Small intestine (tissue), 7 donors: ENCODE results near the gene NOC2L. TPM values are rescaled to one million over a fixed set of nuclear protein-coding genes. Genes with fewer than 3 reads are reported as not detected.

Source experiments
- DNase-seq, 2 donors: peaks; one replicate each; pipeline versions ENCODE4 v3.0.0 to v3.0.0-alpha.2; 2013
- FAIRE-seq: peaks from 2 replicates; lab custom pipeline; 2012; peaks lifted over from hg19 to GRCh38; lab: Jason Lieb, UNC
- H3K27ac ChIP-seq, 3 donors: one replicate each; pipeline ENCODE4 v1.5.1; 2013; ENCODE audit warnings: low read length in 2 of 3, mild to moderate bottlenecking in 2 of 3, control low read depth in 1 of 3, inconsistent platforms in 1 of 3, low read depth in 1 of 3, moderate library complexity in 1 of 3
- H3K27me3 ChIP-seq, 3 donors: one replicate each; pipeline ENCODE4 v1.6.1; 2013; ENCODE audit warnings: low read length in 3 of 3, inconsistent platforms in 1 of 3; ENCODE audit not compliant: control insufficient read depth in 3 of 3, insufficient read depth in 3 of 3
- H3K36me3 ChIP-seq, 3 donors: one replicate each; pipeline ENCODE4 v1.6.1; 2013; ENCODE audit warnings: low read length in 3 of 3, inconsistent platforms in 1 of 3, low read depth in 1 of 3, mild to moderate bottlenecking in 1 of 3, moderate library complexity in 1 of 3; ENCODE audit not compliant: control insufficient read depth in 3 of 3, insufficient read depth in 2 of 3
- H3K4me1 ChIP-seq, 3 donors: one replicate each; pipeline ENCODE4 v1.6.1; 2013; ENCODE audit warnings: low read length in 2 of 3, inconsistent platforms in 1 of 3, low read depth in 1 of 3, mild to moderate bottlenecking in 1 of 3, moderate library complexity in 1 of 3; ENCODE audit not compliant: control insufficient read depth in 3 of 3, insufficient read depth in 2 of 3
- H3K4me3 ChIP-seq, 3 donors: one replicate each; pipeline ENCODE4 v1.5.1; 2013; ENCODE audit warnings: low read length in 3 of 3, control low read depth in 1 of 3, inconsistent platforms in 1 of 3, low read depth in 1 of 3, mild to moderate bottlenecking in 1 of 3, moderate library complexity in 1 of 3
- H3K9me3 ChIP-seq, 2 donors: one replicate each; pipeline ENCODE4 v1.6.1; 2013; ENCODE audit warnings: low read depth in 1 of 2, low read length in 1 of 2; ENCODE audit not compliant: control insufficient read depth in 2 of 2, insufficient read depth in 1 of 2
- WGBS, 3 donors: extraction: QIAGEN DNeasy Blood & Tissue Kit; methylation state at CpG; one replicate each; pipeline ENCODE4 v1.1.7; 2013; 5-methylcytosine and 5-hydroxymethylcytosine counted together
- polyA plus RNA-seq, 4 donors: library from polyadenylated mRNA; stranded (reverse) in 3 of 4; unstranded in 1 of 4; fragments of 200-250 nt in 3 of 4; fragments of 120-200 nt in 1 of 4; gene quantifications; one replicate each; pipeline versions ENCODE4 v1.2.1 to v1.2.3, GENCODE V29; 2013
- donor health status: healthy with polysubstance abuse.
- donor health status: control.
- donor health status: control.
- donor health status: Bipolar disorder and iron deficiency.
- donor health status: healthy.

Gene NOC2L
- polyA plus RNA-seq, 4 donors, result 34.0 to 69.3 (median 45.4) TPM

DNA sequence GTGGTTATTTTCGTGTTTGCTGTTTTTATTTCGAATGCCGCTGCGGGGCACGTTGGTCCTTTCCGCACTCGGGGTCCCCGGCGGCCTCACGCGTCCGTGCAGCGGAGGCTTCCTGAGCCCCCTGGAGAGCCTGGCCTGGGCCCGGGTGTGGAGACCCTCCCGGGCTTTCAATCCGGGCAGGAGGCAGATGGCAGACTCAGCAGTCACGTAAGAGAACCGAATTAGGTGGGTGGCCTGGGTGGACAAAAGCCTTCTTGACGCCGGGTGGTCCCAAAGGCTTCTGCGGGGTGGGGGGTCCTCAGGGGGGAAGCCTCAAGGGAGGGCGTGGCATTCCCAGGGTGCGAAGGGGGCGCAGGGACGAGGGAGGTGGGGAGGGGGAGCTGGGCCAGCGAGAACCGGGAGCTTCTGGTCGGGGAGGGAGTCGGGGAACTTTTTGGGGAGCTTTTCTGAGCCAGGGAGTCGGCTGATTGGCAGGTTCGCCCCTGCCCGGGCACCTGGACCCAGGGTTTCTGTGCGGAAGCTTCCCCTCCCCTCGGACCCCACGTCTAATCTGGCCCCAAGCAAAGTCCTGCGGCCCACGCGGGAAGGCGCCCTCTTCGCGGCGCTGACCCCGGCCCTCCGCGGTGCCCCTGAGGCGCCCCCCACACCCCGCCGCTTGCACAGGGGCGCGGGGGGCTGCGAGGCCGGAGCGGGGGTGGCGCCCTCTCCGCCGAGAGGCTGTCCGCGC is 42.2 kb upstream of the NOC2L start:
- H3K27me3 ChIP-seq, result peaks cover 13 to 47% (median 16%) of the 10 kb centered on the region in 3 donors
- 2 to 8% (median 2%) methylated on average over 42 to 58 of the region's 58 CpGs for WGBS, 3 donors
- H3K36me3 ChIP-seq, result peaks cover 0 to 15% (median 0%) of the 10 kb centered on the region in 3 donors
- DNase-seq (no peak), FAIRE-seq (no peak)
- peak overlapping the region in 2 of 3 donors; percentile 60 to 95 for H3K27ac ChIP-seq
- peak overlapping the region in 2 of 3 donors; percentile 48 to 56 for H3K4me3 ChIP-seq
- H3K4me1 ChIP-seq, result peaks cover 0 to 36% (median 4%) of the 10 kb centered on the region in 3 donors
- no peaks in the 10 kb centered on the region for H3K9me3 ChIP-seq

GRCh38 chr1:1000357-1001056 is 41.5 kb upstream of the NOC2L start:
- H3K27me3 ChIP-seq, result peaks cover 13 to 54% (median 16%) of the 10 kb centered on the region in 3 donors
- FAIRE-seq, result no peak
- peak overlapping the region; percentile 38 to 73 (median 56) for H3K4me3 ChIP-seq
- peak in 1 of 2 donors; percentile 89 for DNase-seq
- WGBS, 3 donors, result 1 to 2% (median 1%) methylated on average over 54 to 75 of the region's 75 CpGs
- peak overlapping the region in 2 of 3 donors; percentile 95 for H3K27ac ChIP-seq
- no peaks in the 10 kb centered on the region for H3K9me3 ChIP-seq
- peaks cover 0 to 15% (median 0%) of the 10 kb centered on the region in 3 donors for H3K36me3 ChIP-seq
- peaks cover 0 to 29% (median 4%) of the 10 kb centered on the region in 3 donors for H3K4me1 ChIP-seq

- 1% methylated on average over 56 to 95 of the region's 95 CpGs for WGBS, 3 donors
- FAIRE-seq (no peak), DNase-seq (peak; percentile 81 to 95)
- Histone ChIP-seq H3K4me1 (peaks cover 0 to 22% (median 4%) of the 10 kb centered on the region in 3 donors), H3K27me3 (peaks cover 13 to 59% (median 16%) of the 10 kb centered on the region in 3 donors), H3K36me3 (peaks cover 0 to 15% (median 0%) of the 10 kb centered on the region in 3 donors), H3K4me3 (peak within 1 kb of the TSS; percentile 38 to 73 (median 56)), H3K9me3 (no peaks in the 10 kb centered on the region), H3K27ac (peak within 1 kb of the TSS in 2 of 3 donors; percentile 95)
These were observed 40.8 kb upstream of the NOC2L start, which contains the start of gene HES4 for GRCh38 chr1:999725-1000356. TSS of gene HES4 (minus strand) at chr1:1000097. CDS start at chr1:999973, 124 bp downstream.

- peak overlapping the region; percentile 37 to 56 (median 38) for H3K4me3 ChIP-seq
- H3K9me3 ChIP-seq, result no peaks in the 10 kb centered on the region
- DNase-seq (peak in 1 of 2 donors; percentile 70), FAIRE-seq (no peak)
- peaks cover 13 to 60% (median 16%) of the 10 kb centered on the region in 3 donors for H3K27me3 ChIP-seq
- peak overlapping the region in 1 of 3 donors; percentile 60 for H3K27ac ChIP-seq
- peaks cover 0 to 11% (median 0%) of the 10 kb centered on the region in 3 donors for H3K36me3 ChIP-seq
- peaks cover 0 to 16% (median 4%) of the 10 kb centered on the region in 3 donors for H3K4me1 ChIP-seq
- WGBS, 3 donors, result 0 to 1% (median 1%) methylated on average over 42 to 86 of the region's 86 CpGs
These were observed 40.1 kb upstream of the NOC2L start for GRCh38 chr1:998995-999724.

GRCh38 chr1:998745-998994 is 39.6 kb upstream of the NOC2L start:
- no peak for FAIRE-seq
- peaks cover 13 to 60% (median 13%) of the 10 kb centered on the region in 3 donors for H3K27me3 ChIP-seq
- no peak overlapping the region for H3K27ac ChIP-seq
- H3K4me3 ChIP-seq, result peak overlapping the region; percentile 23 to 56 (median 34)
- peak in 1 of 2 donors; percentile 73 for DNase-seq
- H3K9me3 ChIP-seq, result no peaks in the 10 kb centered on the region
- 0% methylated on average over 3 to 27 of the region's 27 CpGs for WGBS, 3 donors
- H3K4me1 ChIP-seq, result peaks cover 0 to 13% (median 4%) of the 10 kb centered on the region in 3 donors
- peaks cover 0 to 7% (median 0%) of the 10 kb centered on the region in 3 donors for H3K36me3 ChIP-seq

DNA sequence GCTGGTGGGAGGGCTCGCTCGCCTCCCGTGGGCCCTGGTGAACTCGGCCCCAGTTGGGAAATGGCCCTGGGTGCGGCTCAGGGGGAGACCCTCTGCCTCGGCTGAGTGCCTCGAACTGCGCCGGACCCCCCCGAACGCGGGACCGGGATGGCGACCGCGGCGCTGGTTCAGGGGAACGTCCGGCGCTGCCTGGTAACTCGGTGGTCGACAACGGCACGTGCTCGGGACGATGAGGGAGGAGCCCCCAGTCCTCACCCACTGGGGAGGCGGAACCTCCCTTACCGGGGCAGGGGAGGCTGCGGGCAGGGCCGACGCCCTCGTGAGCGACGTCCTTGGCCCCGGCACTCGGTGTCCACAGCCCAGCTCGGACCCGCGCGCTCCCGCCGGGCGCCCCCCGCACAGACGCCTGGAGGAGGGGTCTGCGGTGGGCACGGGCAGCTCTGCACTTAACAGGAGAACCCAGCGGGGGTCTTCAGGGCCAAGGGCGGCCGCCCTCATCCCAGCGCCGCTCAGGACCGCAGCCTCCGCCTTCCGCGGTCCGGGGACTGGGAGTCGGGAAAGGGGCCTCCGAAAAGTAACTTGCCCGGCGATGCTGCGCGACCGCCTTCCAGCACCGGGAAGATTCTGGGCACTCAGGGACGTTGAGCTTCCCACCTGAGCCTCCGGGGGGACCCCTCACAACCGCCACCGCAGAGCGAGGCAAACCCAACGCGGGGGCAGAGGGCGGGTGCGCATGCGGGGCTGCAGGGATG is 39.1 kb upstream of the NOC2L start:
- FAIRE-seq (no peak), DNase-seq (no peak)
- peaks cover 13 to 60% (median 13%) of the 10 kb centered on the region in 3 donors for H3K27me3 ChIP-seq
- peak overlapping the region in 2 of 3 donors; percentile 15 to 56 for H3K4me3 ChIP-seq
- WGBS, 3 donors, result 19 to 24% (median 23%) methylated on average over 68 to 75 of the region's 75 CpGs
- no peak overlapping the region for H3K27ac ChIP-seq
- peaks cover 0 to 13% (median 4%) of the 10 kb centered on the region in 3 donors for H3K4me1 ChIP-seq
- H3K9me3 ChIP-seq, result peaks cover 0 to 3% of the 10 kb centered on the region in 2 donors
- peaks cover 0 to 3% (median 0%) of the 10 kb centered on the region in 3 donors for H3K36me3 ChIP-seq

- H3K9me3 ChIP-seq, result peaks cover 0 to 8% of the 10 kb centered on the region in 2 donors
- DNase-seq (no peak), FAIRE-seq (no peak)
- H3K4me3 ChIP-seq, result no peak overlapping the region
- H3K4me1 ChIP-seq, result peaks cover 0 to 13% (median 4%) of the 10 kb centered on the region in 3 donors
- 60 to 72% (median 68%) methylated on average over 2 to 3 of the region's 3 CpGs for WGBS, 3 donors
- H3K27me3 ChIP-seq, result peaks cover 13 to 56% (median 13%) of the 10 kb centered on the region in 3 donors
- H3K27ac ChIP-seq, result no peak overlapping the region
- peaks cover 0 to 3% (median 0%) of the 10 kb centered on the region in 3 donors for H3K36me3 ChIP-seq
These were observed 38.6 kb upstream of the NOC2L start for GRCh38 chr1:997713-997992.
